Airway epithelial cell (primary cell): ENCODE data around the gene SEMA6A. TPM values are rescaled to one million over a fixed set of nuclear protein-coding genes. Genes with fewer than 3 reads are reported as not detected.

Experiments
- total RNA-seq: library from RNA; depleted of rRNA; stranded (reverse); fragments of >200 nt; gene quantifications from 2 replicates; pipeline ENCODE4 v1.2.3, GENCODE V29; 2015

The SEMA6A gene, protein sequence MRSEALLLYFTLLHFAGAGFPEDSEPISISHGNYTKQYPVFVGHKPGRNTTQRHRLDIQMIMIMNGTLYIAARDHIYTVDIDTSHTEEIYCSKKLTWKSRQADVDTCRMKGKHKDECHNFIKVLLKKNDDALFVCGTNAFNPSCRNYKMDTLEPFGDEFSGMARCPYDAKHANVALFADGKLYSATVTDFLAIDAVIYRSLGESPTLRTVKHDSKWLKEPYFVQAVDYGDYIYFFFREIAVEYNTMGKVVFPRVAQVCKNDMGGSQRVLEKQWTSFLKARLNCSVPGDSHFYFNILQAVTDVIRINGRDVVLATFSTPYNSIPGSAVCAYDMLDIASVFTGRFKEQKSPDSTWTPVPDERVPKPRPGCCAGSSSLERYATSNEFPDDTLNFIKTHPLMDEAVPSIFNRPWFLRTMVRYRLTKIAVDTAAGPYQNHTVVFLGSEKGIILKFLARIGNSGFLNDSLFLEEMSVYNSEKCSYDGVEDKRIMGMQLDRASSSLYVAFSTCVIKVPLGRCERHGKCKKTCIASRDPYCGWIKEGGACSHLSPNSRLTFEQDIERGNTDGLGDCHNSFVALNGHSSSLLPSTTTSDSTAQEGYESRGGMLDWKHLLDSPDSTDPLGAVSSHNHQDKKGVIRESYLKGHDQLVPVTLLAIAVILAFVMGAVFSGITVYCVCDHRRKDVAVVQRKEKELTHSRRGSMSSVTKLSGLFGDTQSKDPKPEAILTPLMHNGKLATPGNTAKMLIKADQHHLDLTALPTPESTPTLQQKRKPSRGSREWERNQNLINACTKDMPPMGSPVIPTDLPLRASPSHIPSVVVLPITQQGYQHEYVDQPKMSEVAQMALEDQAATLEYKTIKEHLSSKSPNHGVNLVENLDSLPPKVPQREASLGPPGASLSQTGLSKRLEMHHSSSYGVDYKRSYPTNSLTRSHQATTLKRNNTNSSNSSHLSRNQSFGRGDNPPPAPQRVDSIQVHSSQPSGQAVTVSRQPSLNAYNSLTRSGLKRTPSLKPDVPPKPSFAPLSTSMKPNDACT
- 1.2 and 2.7 TPM in 2 replicates for total RNA-seq

DNA sequence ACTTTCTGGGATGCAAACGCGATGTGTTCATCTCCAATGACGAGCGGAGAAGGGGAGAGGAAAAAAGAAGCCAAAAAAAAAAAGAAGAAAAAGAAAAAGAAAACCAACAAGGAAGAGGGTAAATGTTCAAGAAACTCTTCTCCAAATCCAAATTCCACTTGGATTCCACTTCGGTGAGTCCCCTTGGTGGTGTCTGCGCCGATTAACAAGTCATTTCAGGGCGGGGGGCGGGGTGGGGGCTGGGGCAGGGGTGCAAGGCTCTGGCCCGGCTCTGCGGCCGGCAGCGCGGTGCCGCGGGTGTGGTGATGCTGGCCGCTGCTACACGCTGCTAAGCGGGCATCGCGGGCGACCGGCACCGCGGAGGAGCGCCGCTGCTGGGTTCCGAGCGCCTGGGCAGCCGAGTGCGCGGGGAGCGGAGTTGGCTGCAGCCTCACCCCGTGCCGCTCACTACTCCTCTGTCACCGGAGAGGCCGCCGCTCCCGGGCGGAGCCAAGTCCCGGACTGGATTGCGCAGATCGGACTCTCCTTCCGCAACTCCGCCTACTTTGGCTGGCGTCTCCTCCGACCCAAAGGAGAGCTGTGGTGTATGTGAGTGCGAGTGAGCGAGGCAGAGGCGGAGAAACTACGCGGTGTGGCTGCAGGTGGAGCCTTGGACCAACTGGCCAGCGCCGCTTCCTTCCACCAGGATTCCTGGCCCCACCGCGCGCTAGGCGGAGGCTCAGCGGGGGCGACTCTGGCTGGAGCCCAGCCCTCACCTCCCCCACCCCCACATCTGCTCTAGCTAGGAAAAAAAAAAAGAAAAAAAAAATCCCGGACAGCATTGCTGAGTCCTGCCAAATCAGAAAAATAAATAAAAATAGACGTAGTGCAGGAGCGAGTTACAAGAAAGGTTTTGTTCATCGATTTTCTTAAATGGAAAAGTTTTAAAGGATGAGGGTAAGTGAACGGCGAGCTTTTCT lies at the start of gene SEMA6A:
TSS of gene SEMA6A (minus strand) at position 457 of the 959 bp plus-strand sequence. CDS start 69,879 bp downstream, outside the sequence.

